ENCODE results near the gene ADCY9.
"Not testable (repeated sequence)": the region's sequence is repeated elsewhere in the genome, so short reads cannot be mapped to it uniquely, and the experiment has no call there.

ADCY9 gene

GRCh38 chr16:3950343-3951193 lies 165.7 kb downstream of the ADCY9 start:
- DNase-seq (ENCODE audit: low spot score) = peak; percentile 76

- no peak for DNase-seq (ENCODE audit: low spot score)
These were observed 166.3 kb downstream of the ADCY9 start for GRCh38 chr16:3949946-3950342.

DNA sequence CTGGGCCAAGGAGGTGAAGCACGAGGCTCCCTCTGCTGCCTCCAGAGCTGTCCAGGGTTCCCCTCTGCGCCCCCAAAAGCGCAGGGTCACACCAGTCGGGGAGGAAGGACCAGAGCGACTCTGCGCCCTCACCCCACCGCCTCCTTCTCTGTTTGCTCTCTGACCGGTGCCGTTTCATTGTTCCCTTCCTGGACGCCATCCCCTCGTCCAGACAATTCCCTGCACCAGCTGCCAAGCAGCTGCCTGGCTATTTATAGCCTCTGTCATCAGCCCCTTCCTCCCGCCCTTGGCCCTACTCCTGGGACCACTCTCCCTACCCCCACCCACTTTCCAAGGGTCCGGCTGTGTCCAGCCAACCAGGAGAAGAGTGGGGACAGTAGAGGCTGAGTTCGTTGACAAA lies 167.0 kb downstream of the ADCY9 start:
- no peak for DNase-seq (ENCODE audit: low spot score)

GRCh38 chr16:3948378-3948995 lies 167.8 kb downstream of the ADCY9 start:
- DNase-seq (ENCODE audit: low spot score) = no peak

- DNase-seq (ENCODE audit: low spot score) = no peak
These were observed 169.6 kb downstream of the ADCY9 start for GRCh38 chr16:3946604-3947180.

- peak; percentile 76 for DNase-seq (ENCODE audit: low spot score)
These were observed 170.3 kb downstream of the ADCY9 start for GRCh38 chr16:3945751-3946603.

DNA sequence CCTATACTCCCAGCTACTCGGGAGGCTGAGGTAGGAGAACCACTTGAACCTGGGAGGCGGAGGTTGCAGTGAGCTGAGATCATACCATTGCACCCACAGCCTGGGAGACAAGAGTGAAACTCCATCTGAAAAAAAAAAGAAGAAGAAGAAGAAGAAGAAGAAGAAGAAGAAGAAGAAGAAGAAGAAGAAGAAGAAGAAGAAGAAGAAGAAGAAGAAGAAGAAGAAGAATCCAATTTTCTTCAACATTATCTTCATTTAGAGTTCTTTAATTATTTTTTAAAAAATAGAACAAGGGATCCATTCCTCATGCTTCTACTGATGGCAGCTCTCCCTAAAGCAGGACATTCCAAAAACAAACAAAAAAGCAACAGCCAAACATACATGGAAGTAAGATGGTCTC lies 171.8 kb downstream of the ADCY9 start:
- DNase-seq (ENCODE audit: low spot score) = not testable (repeated sequence)

GRCh38 chr16:3942146-3942545 lies 174.1 kb downstream of the ADCY9 start:
- DNase-seq (ENCODE audit: low spot score) = not testable (repeated sequence)

DNA sequence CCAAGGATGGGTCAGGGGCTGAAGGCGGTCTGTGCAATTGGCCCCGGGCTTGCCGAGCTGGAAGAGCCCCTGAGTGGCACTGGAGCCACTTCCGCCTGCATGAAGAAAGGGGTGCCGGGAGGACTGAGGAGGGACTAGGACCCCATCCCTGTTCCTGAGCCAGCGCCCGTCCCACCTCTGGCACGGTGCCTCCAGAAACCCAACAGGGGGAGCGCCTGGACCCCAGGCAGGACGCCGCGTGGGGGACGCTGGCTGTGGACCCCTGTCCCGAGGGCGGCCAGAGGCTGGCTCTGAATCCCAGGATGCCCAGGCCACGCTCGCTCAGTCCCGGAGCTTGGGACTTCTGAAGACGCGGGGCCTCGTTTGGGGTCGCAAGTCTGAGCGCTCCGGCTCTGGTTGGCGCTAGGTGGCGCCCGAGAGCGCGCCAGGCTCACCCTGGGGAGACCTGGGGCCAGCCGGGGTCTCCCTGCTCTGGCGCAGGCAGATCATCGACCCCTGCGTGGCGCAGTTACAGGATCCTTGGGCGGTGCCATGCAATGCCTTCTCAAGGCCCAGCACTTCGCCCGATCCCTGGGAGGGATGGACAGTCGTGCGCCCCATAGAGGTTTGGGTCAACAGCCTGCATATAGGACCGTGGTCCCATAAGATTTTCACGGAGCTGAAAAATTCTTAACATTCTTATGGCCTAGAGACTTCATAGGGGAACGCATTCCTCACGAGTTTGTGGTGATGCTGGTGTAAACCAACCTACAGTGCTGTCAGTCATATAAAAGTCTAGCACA lies 177.2 kb downstream of the ADCY9 start:
- peak; percentile 39 for DNase-seq (ENCODE audit: low spot score)

GRCh38 chr16:3938471-3938842 lies 177.8 kb downstream of the ADCY9 start:
- DNase-seq (ENCODE audit: low spot score) = no peak

GRCh38 chr16:3937066-3937875 lies 179.0 kb downstream of the ADCY9 start:
- DNase-seq (ENCODE audit: low spot score) = no peak

GRCh38 chr16:3935921-3936320 lies 180.3 kb downstream of the ADCY9 start:
- no peak for DNase-seq (ENCODE audit: low spot score)

- DNase-seq (ENCODE audit: low spot score) = no peak
These were observed 181.6 kb downstream of the ADCY9 start for GRCh38 chr16:3934491-3935181.

DNA sequence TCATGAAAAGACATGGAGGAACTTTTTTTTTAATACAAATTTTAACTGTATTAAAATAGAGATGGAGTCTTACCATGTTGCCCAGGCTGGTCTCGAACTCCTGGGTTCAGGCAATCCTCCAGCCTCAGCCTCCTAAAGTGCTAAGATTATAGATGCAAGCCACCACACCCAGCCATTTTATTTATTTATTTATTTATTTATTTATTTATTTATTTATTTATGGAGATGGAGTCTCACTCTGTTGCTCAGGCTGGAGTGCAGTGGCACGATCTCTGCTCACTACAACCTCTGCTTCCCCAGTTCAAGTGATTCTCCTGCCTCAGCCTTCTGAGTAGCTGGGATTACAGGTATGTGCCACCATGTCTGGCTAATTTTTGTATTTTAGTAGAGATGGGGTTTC lies 189.1 kb downstream of the ADCY9 start:
- DNase-seq (ENCODE audit: low spot score) = not testable (repeated sequence)

DNA sequence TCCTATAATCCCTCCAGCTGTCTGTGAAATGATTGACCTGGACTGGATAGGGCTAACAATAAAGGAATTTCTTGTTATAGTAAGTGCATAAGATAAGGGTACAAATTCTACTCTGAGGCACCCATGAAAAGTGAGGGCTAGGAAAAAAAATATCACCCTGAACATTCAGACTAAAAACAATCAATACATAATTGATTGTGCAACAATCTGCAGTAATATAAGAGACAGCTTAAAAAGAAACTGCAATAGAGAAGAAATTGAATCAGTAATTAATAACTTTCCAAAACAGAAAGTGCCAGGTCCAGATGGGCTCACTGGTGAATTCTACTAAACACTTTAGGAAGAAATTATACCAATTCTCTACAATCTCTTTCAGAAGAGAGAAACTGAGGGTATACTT lies 191.5 kb downstream of the ADCY9 start:
- DNase-seq (ENCODE audit: low spot score) = no peak

- DNase-seq (ENCODE audit: low spot score) = no peak
These were observed 194.0 kb downstream of the ADCY9 start for GRCh38 chr16:3922241-3922640.

GRCh38 chr16:3920206-3920605 lies 196.0 kb downstream of the ADCY9 start:
- no peak for DNase-seq (ENCODE audit: low spot score)

GRCh38 chr16:3919413-3919812 lies 196.8 kb downstream of the ADCY9 start:
- DNase-seq (ENCODE audit: low spot score) = no peak

DNA sequence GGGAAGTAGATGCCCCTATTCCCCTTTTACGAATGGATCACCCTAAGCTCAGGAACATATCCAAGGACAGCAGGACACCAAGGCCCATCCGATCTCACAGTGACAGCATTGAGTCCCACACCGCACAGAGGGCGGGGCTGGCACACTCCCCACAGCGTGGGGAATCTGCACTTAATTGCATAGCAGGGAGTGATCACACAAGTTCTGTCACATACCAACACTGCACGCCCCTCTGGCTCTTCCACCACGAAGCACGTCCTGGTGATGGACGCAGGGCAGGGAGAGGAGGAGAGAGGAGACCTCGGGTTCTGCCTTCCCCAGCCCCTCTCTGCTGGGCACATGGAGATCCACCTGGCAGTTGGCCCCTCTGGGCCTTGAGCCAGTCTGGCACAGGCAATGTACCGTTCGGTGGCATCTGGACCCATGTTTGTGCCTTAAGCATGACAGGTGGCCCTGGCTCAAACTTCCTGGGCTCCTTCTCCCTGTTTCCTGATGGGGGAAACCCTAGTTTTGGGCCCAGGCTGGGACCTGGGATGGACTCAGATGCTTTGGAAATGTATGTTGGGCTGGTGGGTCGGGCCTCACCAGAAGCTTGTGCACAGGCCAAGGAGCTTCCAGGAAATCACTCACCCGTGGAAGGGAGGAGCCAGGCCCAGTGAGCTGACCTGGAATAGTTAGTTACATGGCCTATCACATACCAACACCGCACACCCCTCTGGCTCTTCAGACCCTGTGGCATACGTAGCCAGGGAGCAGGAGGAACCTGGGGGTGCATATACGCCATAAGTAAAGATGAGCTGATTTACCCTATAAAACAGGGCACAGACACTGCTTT lies 200.6 kb downstream of the ADCY9 start:
- no peak for DNase-seq (ENCODE audit: low spot score)

Data from COLO829 (cell line).